Immature natural killer cell (primary cell): Measurements from ENCODE around the gene DOK5. TPM values are rescaled to one million over a fixed set of nuclear protein-coding genes. Genes with fewer than 3 reads are reported as not detected.

Source experiments
- DNase-seq, 3 donors: peaks; one replicate each; pipeline ENCODE4 v3.0.0; 2022; ENCODE audit warnings: mixed read lengths in 1 of 3
- H3K27ac Mint-ChIP-seq, 6 donors: one replicate each; pipeline ENCODE4 v1.8.0; 2020; ENCODE audit warnings: mixed read lengths in 6 of 6, mild to moderate bottlenecking in 5 of 6, inconsistent platforms in 4 of 6, moderate library complexity in 3 of 6
- H3K27me3 Mint-ChIP-seq, 3 donors: one replicate each; pipeline ENCODE4 v1.8.0; 2020 to 2021; ENCODE audit warnings: low read depth in 3 of 3, mild to moderate bottlenecking in 3 of 3, mixed read lengths in 3 of 3, moderate library complexity in 3 of 3, inconsistent platforms in 1 of 3
- H3K36me3 Mint-ChIP-seq, 3 donors: one replicate each; pipeline ENCODE4 v1.8.0; 2020; ENCODE audit warnings: mixed read lengths in 3 of 3, inconsistent platforms in 2 of 3, mild to moderate bottlenecking in 2 of 3
- H3K4me1 Mint-ChIP-seq, 2 donors: one replicate each; pipeline ENCODE4 v1.8.0; 2020; ENCODE audit warnings: inconsistent platforms in 2 of 2, mild to moderate bottlenecking in 2 of 2, mixed read lengths in 2 of 2, moderate library complexity in 1 of 2
- H3K4me3 Mint-ChIP-seq, 5 donors: one replicate each; pipeline ENCODE4 v1.8.0; 2020; ENCODE audit warnings: mild to moderate bottlenecking in 5 of 5, mixed read lengths in 5 of 5, inconsistent platforms in 3 of 5, moderate library complexity in 3 of 5
- H3K9me3 Mint-ChIP-seq, 6 donors: one replicate each; pipeline ENCODE4 v1.8.0; 2020; ENCODE audit warnings: mild to moderate bottlenecking in 6 of 6, mixed read lengths in 6 of 6, inconsistent platforms in 4 of 6, moderate library complexity in 3 of 6
- polyA plus RNA-seq, 3 donors: library from polyadenylated mRNA; unstranded; fragments of 300-500 nt; fragmentation: Illumina TruSeq; gene quantifications; one replicate each; pipeline ENCODE4 v1.2.3, GENCODE V29; 2021

The DOK5 gene
- polyA plus RNA-seq, 3 donors from 2014 or later = not detected

DNA sequence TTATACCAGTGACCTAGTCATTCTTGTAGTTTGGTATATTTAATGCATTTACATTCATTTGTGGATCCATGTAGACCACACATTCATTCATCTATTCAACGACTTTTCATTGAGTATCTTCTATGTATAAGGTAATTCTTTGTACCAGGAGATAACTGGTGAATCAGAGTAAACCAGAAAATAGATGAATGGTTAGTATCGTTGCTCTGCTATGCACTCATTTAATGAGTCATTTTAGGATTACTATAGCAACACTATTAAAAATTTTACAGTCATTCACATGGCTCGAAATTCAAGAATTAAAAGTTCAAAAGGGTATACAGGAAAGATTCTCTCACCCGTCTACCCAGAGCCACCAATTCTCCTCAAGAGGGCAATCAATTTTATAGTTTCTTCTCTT lies 26.8 kb downstream of the DOK5 start:
- no peaks in the 10 kb centered on the region for H3K4me1 Mint-ChIP-seq
- H3K9me3 Mint-ChIP-seq = peaks cover 0 to 5% (median 0%) of the 10 kb centered on the region in 6 donors
- no peak for DNase-seq
- H3K27ac Mint-ChIP-seq = no peak overlapping the region
- H3K4me3 Mint-ChIP-seq = no peak overlapping the region
- no peaks in the 10 kb centered on the region for H3K36me3 Mint-ChIP-seq
- peaks cover 0 to 6% (median 0%) of the 10 kb centered on the region in 3 donors for H3K27me3 Mint-ChIP-seq

DNA sequence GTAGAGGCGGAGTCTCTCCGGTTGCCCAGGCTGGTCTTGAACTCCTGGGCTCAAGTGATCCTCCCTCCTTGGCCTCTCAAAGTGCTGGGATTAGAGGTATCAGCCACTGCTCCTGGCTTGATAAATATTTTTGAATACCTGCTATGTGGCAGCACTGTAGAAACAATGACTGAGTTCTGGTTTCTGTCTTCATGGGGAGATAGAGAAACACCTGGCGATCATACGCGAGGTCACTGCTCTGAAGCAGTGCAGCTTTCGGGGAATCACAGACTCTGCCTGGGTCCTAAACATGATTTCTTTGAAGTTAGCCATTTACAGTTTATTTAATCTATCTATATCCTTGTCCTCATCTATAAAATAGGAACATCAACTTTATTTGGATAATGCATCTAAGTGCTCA lies 31.2 kb downstream of the DOK5 start:
- Mint-ChIP-seq H3K4me3 (no peak overlapping the region), H3K27ac (no peak overlapping the region), H3K36me3 (no peaks in the 10 kb centered on the region), H3K27me3 (peaks cover 0 to 6% (median 1%) of the 10 kb centered on the region in 3 donors), H3K9me3 (peaks cover 0 to 5% (median under 1%) of the 10 kb centered on the region in 6 donors), H3K4me1 (no peaks in the 10 kb centered on the region)
- no peak for DNase-seq

DNA sequence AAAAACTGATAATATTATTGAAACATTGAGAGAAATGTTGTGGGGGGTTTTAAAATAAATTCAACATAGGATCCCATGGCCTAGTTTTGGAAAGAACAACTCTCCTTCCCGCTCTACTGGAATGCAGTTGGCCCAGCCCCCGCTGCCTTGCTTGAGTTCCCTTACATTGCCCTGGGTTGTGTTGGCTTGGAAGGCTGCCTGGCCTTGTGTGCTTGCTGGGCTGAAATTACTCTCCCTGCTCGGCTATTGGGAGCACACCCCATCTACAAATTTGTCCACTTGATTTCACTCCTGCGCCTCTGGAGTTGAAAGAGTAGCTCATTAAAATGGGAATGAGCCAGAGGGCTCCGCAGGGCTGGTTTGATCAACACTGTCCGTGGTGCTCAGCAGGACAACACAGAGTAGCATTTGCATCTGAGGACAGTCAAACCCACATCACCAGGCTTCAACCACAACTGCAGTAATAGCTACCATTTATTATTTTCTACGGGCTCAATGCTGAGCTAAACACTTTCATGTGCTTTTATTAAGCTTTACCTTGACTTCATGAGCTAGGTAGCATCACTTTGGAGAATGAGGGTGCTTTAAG lies 35.2 kb downstream of the DOK5 start:
- peaks cover 0 to 4% (median 1%) of the 10 kb centered on the region in 3 donors for H3K27me3 Mint-ChIP-seq
- H3K9me3 Mint-ChIP-seq = peaks cover 0 to 7% (median 0%) of the 10 kb centered on the region in 6 donors
- no peak overlapping the region for H3K4me3 Mint-ChIP-seq
- no peak overlapping the region for H3K27ac Mint-ChIP-seq
- no peaks in the 10 kb centered on the region for H3K4me1 Mint-ChIP-seq
- no peaks in the 10 kb centered on the region for H3K36me3 Mint-ChIP-seq
- no peak for DNase-seq

DNA sequence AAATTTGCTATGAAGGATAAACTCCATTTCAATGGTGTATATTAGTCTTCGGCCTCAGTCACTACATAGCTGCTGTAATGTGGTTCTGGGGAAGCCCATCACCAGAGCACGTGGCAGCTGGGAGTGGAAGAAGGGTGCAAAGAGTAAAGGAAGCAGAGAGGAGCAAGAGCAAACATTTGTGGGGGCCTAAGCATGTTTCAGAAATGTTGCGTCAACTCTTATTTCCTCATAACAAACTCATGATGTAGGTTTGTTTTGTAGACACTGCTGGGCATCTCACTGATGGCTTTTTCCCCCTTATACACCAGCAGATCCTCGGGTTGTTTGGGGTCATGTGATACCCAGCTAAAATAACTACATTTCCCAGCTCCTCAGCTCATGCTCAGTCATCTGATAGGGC lies 37.3 kb downstream of the DOK5 start:
- Mint-ChIP-seq H3K4me1 (no peaks in the 10 kb centered on the region), H3K27ac (no peak overlapping the region), H3K36me3 (no peaks in the 10 kb centered on the region), H3K27me3 (no peaks in the 10 kb centered on the region), H3K9me3 (peaks cover 0 to 9% (median 0%) of the 10 kb centered on the region in 6 donors), H3K4me3 (no peak overlapping the region)
- no peak for DNase-seq

DNA sequence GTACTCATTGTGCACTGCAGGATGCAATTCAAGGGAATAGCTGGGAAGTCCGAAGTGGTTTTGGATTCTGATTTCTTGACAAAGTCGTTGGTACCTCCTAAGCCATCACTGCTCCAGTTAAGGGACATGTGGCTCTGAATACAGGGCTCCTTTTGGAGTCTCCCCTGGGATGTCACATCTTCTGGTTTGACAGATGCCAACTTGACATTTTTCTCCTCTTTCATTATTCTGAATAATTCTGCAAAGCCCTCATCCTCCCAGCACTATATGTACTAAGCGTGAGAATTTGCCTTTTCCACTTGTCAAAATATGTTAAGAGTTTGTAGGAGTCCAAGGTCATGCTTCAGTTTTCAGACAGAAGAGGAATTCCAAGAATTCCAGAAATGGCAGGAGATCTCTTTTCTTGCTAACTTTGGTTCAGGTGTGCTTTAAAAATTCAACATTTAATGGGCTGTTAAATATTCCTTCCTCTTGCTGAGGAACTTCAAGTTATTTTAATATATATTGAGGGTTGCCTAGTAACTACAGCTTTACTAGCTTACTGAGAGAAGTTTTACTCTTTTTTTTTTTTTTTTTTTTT lies 38.7 kb downstream of the DOK5 start:
- Mint-ChIP-seq H3K4me3 (no peak overlapping the region), H3K9me3 (peaks cover 0 to 9% (median 0%) of the 10 kb centered on the region in 6 donors), H3K4me1 (no peaks in the 10 kb centered on the region), H3K27me3 (no peaks in the 10 kb centered on the region), H3K36me3 (no peaks in the 10 kb centered on the region), H3K27ac (no peak overlapping the region)
- DNase-seq = no peak

DNA sequence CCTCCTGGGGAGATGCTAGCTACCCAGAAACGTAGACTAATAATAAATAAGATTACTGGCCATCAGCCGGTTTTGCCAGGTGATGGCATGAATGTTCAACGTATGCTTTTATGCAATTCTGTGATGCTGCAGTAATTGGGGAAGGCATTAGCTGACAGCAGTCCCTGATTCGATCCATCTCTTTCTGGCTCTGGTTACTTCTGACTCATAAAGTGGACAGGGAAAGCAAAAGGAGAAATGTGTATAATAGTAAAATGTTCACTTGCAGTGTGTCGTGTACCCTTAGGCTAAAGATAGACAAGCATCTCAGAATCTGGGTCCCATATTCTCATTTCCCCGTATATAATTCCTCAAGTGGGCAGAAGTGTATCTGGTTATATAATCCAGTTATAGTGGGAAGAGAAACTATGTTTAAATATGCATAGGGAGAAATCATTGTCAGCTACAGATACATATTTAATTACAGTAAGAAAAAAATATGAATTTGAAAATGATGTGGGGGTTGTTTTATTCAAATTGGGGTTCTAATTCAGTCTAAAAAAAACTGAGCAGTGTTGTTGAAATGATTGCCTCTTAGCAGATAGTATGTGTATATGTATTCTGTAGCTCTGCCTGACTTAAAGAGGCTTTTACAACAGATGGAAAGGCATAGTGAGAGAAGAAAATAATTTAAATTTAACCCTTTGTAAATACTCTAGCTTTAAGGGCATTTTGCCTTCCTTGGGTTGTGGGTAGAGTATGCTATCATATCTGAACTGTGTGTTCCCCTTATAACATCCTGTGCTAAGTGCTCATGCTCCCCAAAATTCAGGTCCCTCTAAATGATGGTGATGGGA lies 40.6 kb downstream of the DOK5 start:
- no peak overlapping the region for H3K27ac Mint-ChIP-seq

DNA sequence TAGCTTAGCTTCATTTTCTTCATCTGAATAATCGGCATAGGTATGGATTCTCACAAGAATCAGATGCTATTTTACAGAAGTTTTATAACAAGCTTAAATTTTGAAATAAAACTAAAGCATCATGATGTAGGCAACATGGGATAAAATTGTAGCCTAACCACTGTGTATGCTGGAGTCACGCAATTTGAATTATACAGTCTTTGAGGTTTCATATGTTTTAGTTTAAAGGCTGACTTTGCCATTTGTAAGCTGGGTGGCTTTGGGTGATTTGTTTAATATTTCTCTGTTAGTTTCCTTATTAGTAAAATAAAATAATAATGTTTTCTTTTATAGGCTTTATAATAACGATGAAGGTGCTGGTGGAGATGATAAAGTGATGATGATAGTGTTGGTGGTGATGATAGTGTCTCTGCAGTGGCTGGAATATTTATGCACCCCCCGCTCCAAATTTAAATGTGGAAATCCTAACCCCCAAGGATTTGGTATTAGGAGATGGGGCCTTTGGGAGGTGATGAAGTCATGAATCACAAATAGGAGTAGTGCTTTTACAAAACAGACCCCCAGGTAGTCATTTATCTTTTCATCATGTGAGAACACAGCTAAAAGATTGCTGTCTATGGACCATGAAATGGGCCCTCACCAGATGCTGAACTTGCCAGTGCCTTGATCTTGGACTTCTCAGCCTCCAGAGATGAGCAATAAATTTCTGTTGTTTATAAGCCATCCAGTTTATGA lies 42.0 kb downstream of the DOK5 start:
- Mint-ChIP-seq H3K4me3 (no peak overlapping the region), H3K9me3 (peaks cover 0 to 9% (median 0%) of the 10 kb centered on the region in 6 donors), H3K4me1 (no peaks in the 10 kb centered on the region), H3K27ac (no peak overlapping the region), H3K36me3 (no peaks in the 10 kb centered on the region), H3K27me3 (peaks cover 0 to 2% (median 0%) of the 10 kb centered on the region in 3 donors)
- no peak for DNase-seq

More for the DNA sequence above, 40.6 kb downstream of the DOK5 start:
- no peaks in the 10 kb centered on the region for H3K27me3 Mint-ChIP-seq
- no peak overlapping the region for H3K4me3 Mint-ChIP-seq
- H3K4me1 Mint-ChIP-seq = no peaks in the 10 kb centered on the region
- no peak for DNase-seq
- peaks cover 0 to 9% (median 0%) of the 10 kb centered on the region in 6 donors for H3K9me3 Mint-ChIP-seq
- H3K36me3 Mint-ChIP-seq = no peaks in the 10 kb centered on the region

DNA sequence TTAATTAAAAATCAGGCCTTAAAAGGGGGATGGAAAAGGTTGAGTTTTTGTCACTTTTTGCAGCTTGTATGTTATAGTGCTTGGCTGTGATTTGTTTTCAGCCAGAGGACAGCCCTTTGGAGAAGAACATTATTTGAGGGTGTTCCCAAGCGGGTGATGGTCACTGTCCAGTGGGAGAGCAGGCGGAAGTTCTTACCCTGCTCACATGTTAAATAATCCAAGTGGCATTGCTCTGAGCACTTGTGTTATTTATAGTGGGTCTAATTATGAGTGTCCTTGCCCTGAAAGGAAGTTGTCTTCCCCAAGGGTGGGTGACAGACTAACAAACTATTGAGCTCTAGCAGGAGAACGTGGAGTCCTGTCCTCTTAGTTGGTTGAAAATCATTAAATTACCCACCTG lies 49.5 kb downstream of the DOK5 start:
- Mint-ChIP-seq H3K27ac (no peak overlapping the region), H3K36me3 (no peaks in the 10 kb centered on the region), H3K9me3 (peaks cover 0 to 7% (median 0%) of the 10 kb centered on the region in 6 donors), H3K27me3 (peaks cover 0 to 2% (median 1%) of the 10 kb centered on the region in 3 donors), H3K4me1 (no peaks in the 10 kb centered on the region), H3K4me3 (no peak overlapping the region)
- DNase-seq = no peak

DNA sequence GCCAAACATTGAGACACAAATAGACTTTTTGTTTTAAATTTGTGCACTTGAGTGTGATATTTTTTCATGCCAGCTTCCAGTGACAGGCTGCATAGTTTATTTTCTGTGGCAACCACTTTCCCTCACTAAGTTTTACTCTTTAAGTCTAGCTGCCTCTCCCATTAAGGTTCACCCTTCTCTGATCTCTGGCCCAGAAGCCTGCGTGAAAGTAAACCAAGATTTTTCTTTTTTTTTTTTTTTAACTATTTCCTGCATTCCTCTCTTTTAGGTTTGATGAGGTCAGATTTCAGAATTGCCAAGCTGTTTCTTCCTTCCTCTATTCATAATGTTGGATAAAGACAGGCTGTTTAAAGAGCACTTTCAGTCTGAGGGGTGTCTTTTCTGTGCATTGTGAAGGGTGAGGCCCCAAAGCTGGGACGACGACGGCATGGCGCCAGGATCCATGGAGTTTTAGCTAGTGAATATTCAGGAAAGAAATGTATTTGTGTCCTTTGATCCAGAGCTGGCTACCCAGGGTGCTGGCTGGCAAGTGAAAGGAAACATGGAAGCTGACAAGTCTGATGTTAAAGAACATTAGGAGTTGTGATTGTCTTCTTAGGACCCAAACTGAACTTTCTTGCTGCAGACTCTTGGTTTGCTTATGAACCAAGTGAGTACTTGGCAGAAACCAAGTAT lies 50.7 kb downstream of the DOK5 start:
- no peaks in the 10 kb centered on the region for H3K36me3 Mint-ChIP-seq
- H3K27me3 Mint-ChIP-seq = peaks cover 0 to 2% (median 1%) of the 10 kb centered on the region in 3 donors
- no peak overlapping the region for H3K4me3 Mint-ChIP-seq
- no peaks in the 10 kb centered on the region for H3K4me1 Mint-ChIP-seq
- no peak for DNase-seq
- peaks cover 0 to 7% (median 1%) of the 10 kb centered on the region in 6 donors for H3K9me3 Mint-ChIP-seq
- H3K27ac Mint-ChIP-seq = no peak overlapping the region

DNA sequence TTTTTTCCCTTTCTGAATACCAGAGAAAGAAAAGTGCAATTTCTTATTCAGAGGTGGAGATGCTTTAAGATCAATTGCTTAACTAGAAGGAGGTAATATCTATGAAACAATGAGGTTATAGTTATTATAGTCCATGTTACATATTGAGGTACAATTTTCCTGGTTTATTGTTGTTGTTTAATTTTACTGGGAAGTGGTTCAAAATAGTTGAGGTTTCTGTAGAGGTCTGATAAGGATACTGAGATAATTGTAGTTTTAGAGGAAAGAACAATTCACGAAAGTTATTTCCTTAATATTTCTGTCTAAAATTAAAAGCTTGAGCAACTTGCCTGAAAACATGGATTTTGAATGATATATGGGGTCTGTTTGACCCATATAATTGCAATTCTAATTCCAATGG lies 51.4 kb downstream of the DOK5 start:
- H3K36me3 Mint-ChIP-seq = no peaks in the 10 kb centered on the region
- DNase-seq = no peak
- H3K27ac Mint-ChIP-seq = no peak overlapping the region
- H3K9me3 Mint-ChIP-seq = peaks cover 0 to 7% (median 1%) of the 10 kb centered on the region in 6 donors
- H3K4me1 Mint-ChIP-seq = no peaks in the 10 kb centered on the region
- H3K4me3 Mint-ChIP-seq = no peak overlapping the region
- H3K27me3 Mint-ChIP-seq = peaks cover 0 to 3% (median 2%) of the 10 kb centered on the region in 3 donors

DNA sequence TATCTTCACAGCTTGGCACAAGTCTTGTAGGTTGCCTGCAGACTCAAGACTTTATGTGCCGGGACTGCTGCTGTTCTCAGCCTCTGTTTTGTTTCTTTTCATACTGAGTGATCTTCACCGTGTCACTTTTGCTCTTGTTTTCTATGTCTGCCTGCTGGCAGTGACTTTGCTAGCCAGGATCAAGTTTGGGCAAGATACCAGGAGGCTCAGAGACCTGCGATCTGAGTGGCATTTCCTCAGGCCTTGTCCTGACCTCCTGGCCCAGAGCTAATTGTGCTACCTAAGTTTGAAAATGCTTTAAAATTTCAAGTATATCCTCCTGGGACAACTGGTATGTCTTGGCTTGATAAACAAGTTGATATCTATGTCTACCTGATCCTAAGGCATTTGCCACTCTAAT lies 57.2 kb downstream of the DOK5 start:
- DNase-seq = no peak
- Mint-ChIP-seq H3K4me1 (no peaks in the 10 kb centered on the region), H3K27me3 (peaks cover 0 to 4% (median 2%) of the 10 kb centered on the region in 3 donors), H3K27ac (no peak overlapping the region), H3K4me3 (no peak overlapping the region), H3K9me3 (peaks cover 0 to 19% (median 4%) of the 10 kb centered on the region in 6 donors), H3K36me3 (no peaks in the 10 kb centered on the region)

DNA sequence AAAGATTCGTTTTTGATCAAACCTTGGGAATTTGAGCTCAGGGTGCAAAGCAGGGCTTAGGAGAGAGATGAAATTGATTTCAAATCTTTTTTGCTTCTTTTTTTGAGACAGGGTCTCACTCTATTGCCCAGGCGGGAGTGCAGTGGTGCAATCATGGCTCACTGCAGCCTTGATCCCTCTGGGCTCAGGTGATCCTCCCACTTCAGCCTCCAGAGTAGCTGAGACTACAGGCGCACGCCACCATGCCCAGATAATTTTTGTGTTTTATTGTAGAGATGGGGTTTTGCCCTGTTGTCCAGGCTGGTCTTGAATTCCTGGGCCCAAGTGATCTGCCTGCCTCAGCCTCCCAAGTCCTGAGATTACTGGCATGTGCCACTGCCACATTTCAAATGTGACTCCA lies 58.7 kb downstream of the DOK5 start:
- Mint-ChIP-seq H3K27me3 (peaks cover 0 to 4% (median 3%) of the 10 kb centered on the region in 3 donors), H3K9me3 (peaks cover 0 to 14% (median 7%) of the 10 kb centered on the region in 6 donors), H3K4me3 (no peak overlapping the region), H3K27ac (no peak overlapping the region), H3K4me1 (no peaks in the 10 kb centered on the region), H3K36me3 (no peaks in the 10 kb centered on the region)
- DNase-seq = no peak

DNA sequence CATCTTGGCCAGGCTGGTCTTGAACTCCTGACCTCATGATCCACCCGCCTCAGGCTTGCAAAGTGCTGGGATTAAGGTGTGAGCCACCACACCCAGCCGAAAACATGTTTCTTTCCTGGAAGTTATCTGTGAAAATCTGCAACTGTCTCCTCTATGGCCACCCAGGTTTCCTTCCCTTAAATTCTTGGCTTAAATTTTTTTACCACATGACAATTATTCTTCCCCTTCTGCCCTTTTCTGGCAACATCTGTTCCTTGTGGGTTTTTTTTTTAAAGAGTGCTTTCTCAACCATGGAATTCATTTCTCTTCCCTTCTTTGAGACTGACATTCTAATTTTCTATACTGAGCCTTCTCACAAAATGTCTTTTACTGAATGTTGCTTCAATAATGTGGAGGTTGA lies 59.6 kb downstream of the DOK5 start:
- Mint-ChIP-seq H3K4me3 (no peak overlapping the region), H3K9me3 (peaks cover 0 to 14% (median 7%) of the 10 kb centered on the region in 6 donors), H3K36me3 (no peaks in the 10 kb centered on the region), H3K27me3 (peaks cover 0 to 4% (median 3%) of the 10 kb centered on the region in 3 donors), H3K27ac (no peak overlapping the region), H3K4me1 (no peaks in the 10 kb centered on the region)
- DNase-seq = no peak
